Lung (tissue), 12 donors: ENCODE measurements around the gene DENND6B. TPM values are rescaled to one million over a fixed set of nuclear protein-coding genes. Genes with fewer than 3 reads are reported as not detected.

ENCODE experiments used
- ATAC-seq: fragments of 200-7000 bp; cut with Tn5 transposase; one replicate; pipeline ENCODE4 v1.9.1; 2020; ENCODE audit warnings: moderate number of reproducible peaks; ENCODE audit not compliant: insufficient read depth, low FRiP score
- DNase-seq, 3 donors: peaks; one replicate each; pipeline ENCODE4 v3.0.0-alpha.2; 2013 to 2017
- H3K27ac ChIP-seq, 2 donors: one replicate each; pipeline ENCODE4 v1.5.1; 2013; ENCODE audit warnings: mild to moderate bottlenecking in 2 of 2, moderate library complexity in 2 of 2, control low read depth in 1 of 2, inconsistent platforms in 1 of 2, low read depth in 1 of 2, low read length in 1 of 2
- H3K27me3 ChIP-seq, 3 donors: one replicate each; pipeline ENCODE4 v1.5.1; 2013; ENCODE audit warnings: low read length in 2 of 3; ENCODE audit not compliant: control insufficient read depth in 3 of 3, insufficient read depth in 3 of 3
- H3K36me3 ChIP-seq, 4 donors: one replicate each; pipeline ENCODE4 v1.5.1; 2013; ENCODE audit warnings: low read length in 4 of 4, mild to moderate bottlenecking in 1 of 4, moderate library complexity in 1 of 4; ENCODE audit not compliant: control insufficient read depth in 4 of 4, insufficient read depth in 4 of 4
- H3K4me1 ChIP-seq, 5 donors: one replicate each; pipeline ENCODE4 v1.5.1; 2013; ENCODE audit warnings: low read length in 5 of 5, mild to moderate bottlenecking in 2 of 5, moderate library complexity in 1 of 5; ENCODE audit not compliant: control insufficient read depth in 5 of 5, insufficient read depth in 5 of 5
- H3K4me3 ChIP-seq: one replicate; pipeline ENCODE4 v1.5.1; 2013; ENCODE audit warnings: mild to moderate bottlenecking, control low read depth, moderate library complexity
- H3K9ac ChIP-seq, 2 donors: one replicate each; pipeline ENCODE4 v1.5.1; 2013; ENCODE audit warnings: low read length in 2 of 2, control low read depth in 1 of 2; ENCODE audit not compliant: insufficient read depth in 1 of 2
- H3K9me3 ChIP-seq, 4 donors: one replicate each; pipeline ENCODE4 v1.5.1; 2013; ENCODE audit warnings: low read length in 3 of 4, mild to moderate bottlenecking in 1 of 4, moderate library complexity in 1 of 4; ENCODE audit not compliant: control insufficient read depth in 4 of 4, insufficient read depth in 3 of 4
- CTCF ChIP-seq: IDR thresholded peaks from 2 replicates; pipeline ENCODE4 v1.5.1; 2012; ENCODE audit warnings: mild to moderate bottlenecking; ENCODE audit errors: control extremely low read depth, extremely low read depth
- WGBS, 2 donors: extraction: QIAGEN DNeasy Blood & Tissue Kit; methylation state at CpG; one replicate each; pipeline ENCODE4 v1.1.7; 2013; 5-methylcytosine and 5-hydroxymethylcytosine counted together
- polyA plus RNA-seq, 2 donors: library from polyadenylated mRNA; stranded (reverse); fragments of 200-250 nt; gene quantifications; one replicate each; pipeline ENCODE4 v1.2.1, GENCODE V29; 2013
- total RNA-seq, 2 donors: library from RNA; depleted of rRNA in 1 of 2; stranded (reverse); fragments of >200 nt in 1 of 2; gene quantifications; one replicate each; pipeline ENCODE4 v1.2.1, GENCODE V29; 2014 to 2021
- donor health status: control.
- donor health status: control.
- donor health status: Bipolar disorder and iron deficiency.
- donor health status: healthy.
- donor health status: DM: yes; HTN: yes; CAD: no.

Gene DENND6B
- total and polyA plus RNA-seq, 4 donors = 8.0 to 26.0 (median 12.6) TPM

- Histone ChIP-seq H3K9ac (no peak overlapping the region), H3K27me3 (no peaks in the 10 kb centered on the region), H3K4me1 (peaks cover 0 to 41% (median 32%) of the 10 kb centered on the region in 5 donors), H3K27ac (peak overlapping the region; percentile 18 to 71), H3K9me3 (no peaks in the 10 kb centered on the region), H3K36me3 (peaks cover 0 to 6% (median 0%) of the 10 kb centered on the region in 4 donors), H3K4me3 (no peak overlapping the region)
- TF ChIP-seq CTCF = no peak
- ATAC-seq = no peak
- 11 to 23% methylated on average over 7 of the region's 7 CpGs for WGBS, 2 donors
- peak; percentile 64 to 81 (median 75) for DNase-seq
Measured at GRCh38 chr22:50308597-50308935, 18.2 kb downstream of the DENND6B start.

- 27 to 29% methylated on average over 19 of the region's 19 CpGs for WGBS, 2 donors
- H3K9me3 ChIP-seq = no peaks in the 10 kb centered on the region
- DNase-seq (peak in 2 of 3 donors; percentile 39 to 58), ATAC-seq (no peak)
- no peak overlapping the region for H3K9ac ChIP-seq
- no peaks in the 10 kb centered on the region for H3K27me3 ChIP-seq
- peaks cover 0 to 6% (median 2%) of the 10 kb centered on the region in 4 donors for H3K36me3 ChIP-seq
- no peak for TF ChIP-seq CTCF
- H3K4me3 ChIP-seq = no peak overlapping the region
- H3K27ac ChIP-seq = peak overlapping the region; percentile 62 to 71
- H3K4me1 ChIP-seq = peaks cover 0 to 46% (median 37%) of the 10 kb centered on the region in 5 donors
Measured at GRCh38 chr22:50307890-50308596, 18.8 kb downstream of the DENND6B start.

- Histone ChIP-seq H3K36me3 (peaks cover 0 to 13% (median 3%) of the 10 kb centered on the region in 4 donors), H3K9ac (peak within 1 kb of the TSS in 1 of 2 donors; percentile 37), H3K9me3 (no peaks in the 10 kb centered on the region), H3K27me3 (no peaks in the 10 kb centered on the region), H3K4me1 (peaks cover 3 to 56% (median 47%) of the 10 kb centered on the region in 5 donors), H3K4me3 (peak within 1 kb of the TSS; percentile 62), H3K27ac (peak within 1 kb of the TSS; percentile 88 to 94)
- peak; percentile 91 to 95 (median 92) for DNase-seq
- TF ChIP-seq CTCF = no peak
- ATAC-seq = peak; percentile 42
- 0 to 1% methylated on average over 68 to 104 of the region's 105 CpGs for WGBS, 2 donors
Measured at GRCh38 chr22:50306753-50307749, 19.8 kb downstream of the DENND6B start, which contains the start of gene PLXNB2. PLXNB2 (minus strand) TSS chr22:50307646; CDS start chr22:50290584, 17,062 bp downstream.
